ENCODE data around the gene CDK5RAP1. TPM values are rescaled to one million over a fixed set of nuclear protein-coding genes. Genes with fewer than 3 reads are reported as not detected.

CDK5RAP1 gene
- total RNA-seq, 1 experiment from 2014 or later = 49.9 TPM

DNA sequence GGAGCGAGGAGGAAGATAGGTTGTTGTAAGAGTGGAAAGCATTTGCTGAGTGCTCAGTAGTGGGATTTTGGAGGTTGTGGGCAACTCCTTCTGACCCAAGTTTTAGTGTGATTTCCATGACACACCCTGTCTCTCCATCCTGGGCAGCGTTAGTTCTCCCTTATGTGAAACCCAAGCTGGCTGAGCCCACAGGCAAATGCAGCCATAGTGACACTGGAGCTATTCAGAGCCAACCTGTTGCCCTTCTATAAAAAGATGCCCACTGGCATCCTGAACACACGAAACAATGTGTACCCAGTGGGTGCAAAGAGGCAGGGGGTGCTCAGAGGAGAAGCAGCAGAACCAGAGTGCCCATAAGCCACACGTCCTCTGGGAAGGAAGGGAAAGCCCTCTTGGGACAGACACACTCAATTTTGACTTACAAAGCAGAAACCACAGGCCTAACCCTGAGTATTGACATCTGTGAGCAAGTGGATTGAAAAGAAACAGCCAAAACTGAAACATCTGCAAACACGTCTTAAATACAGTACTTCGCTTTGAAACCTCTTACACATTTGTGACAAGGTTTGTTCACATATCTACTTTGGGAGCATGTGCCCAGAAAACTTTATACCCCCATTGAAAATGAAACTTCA, 63.7 kb downstream of the CDK5RAP1 start:
- DNase-seq = no peak
- H3K27me3 ChIP-seq (ENCODE audit: control insufficient read depth, insufficient read depth, low read length) = no peaks in the 10 kb centered on the region
- no peaks in the 10 kb centered on the region for H3K36me3 ChIP-seq (replicated peaks; ENCODE audit: control insufficient read depth, insufficient read depth, low read length)
- no peak overlapping the region for H3K4me3 ChIP-seq (ENCODE audit: insufficient read depth, low read depth, low read length)

DNA sequence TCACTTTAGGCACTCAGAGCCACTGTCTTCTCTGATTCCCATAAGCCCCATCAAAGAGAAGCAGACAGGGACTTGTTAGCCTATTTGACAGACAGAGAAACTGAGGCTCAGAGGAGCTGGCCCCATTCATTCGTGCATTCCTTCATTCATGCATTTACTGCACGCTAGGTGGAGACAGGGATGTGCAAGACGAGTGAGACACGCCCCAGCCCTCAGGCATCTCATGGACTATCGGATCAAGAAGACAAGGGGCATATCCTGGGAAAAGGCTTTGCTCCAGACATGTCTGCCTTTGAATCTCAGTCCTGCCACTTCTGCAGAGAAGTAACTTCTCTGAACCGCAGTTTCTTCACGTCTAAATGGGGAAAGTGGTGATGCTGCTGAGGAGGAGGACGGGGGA, 64.2 kb downstream of the CDK5RAP1 start:
- no peak overlapping the region for H3K4me3 ChIP-seq (ENCODE audit: insufficient read depth, low read depth, low read length)
- H3K36me3 ChIP-seq (replicated peaks; ENCODE audit: control insufficient read depth, insufficient read depth, low read length) = no peaks in the 10 kb centered on the region
- no peaks in the 10 kb centered on the region for H3K27me3 ChIP-seq (ENCODE audit: control insufficient read depth, insufficient read depth, low read length)

DNA sequence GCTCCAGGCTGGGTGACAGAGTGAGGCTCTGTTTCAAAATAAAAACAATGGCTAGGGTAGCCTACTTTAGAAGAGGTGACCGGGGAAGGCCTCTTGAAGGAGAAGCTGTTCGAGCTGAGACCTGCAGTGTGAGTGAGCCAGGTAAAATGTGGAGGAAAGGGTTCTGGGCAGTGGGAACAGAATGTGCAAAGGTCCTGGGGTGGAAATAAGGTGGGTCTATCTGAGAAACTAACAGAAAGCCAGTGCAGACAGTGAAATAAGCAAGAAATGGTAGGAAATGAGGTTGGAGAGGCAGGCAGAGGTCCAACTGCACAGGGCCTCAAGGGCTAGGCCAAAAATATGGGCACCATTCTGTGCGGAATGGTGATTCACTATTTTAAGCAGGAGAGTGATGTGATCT, 64.9 kb downstream of the CDK5RAP1 start:
- no peak for DNase-seq
- Histone ChIP-seq H3K4me3 (ENCODE audit: insufficient read depth, low read depth, low read length) (no peak overlapping the region), H3K27me3 (ENCODE audit: control insufficient read depth, insufficient read depth, low read length) (no peaks in the 10 kb centered on the region), H3K36me3 (replicated peaks; ENCODE audit: control insufficient read depth, insufficient read depth, low read length) (no peaks in the 10 kb centered on the region)

More for the DNA sequence above, 64.2 kb downstream of the CDK5RAP1 start:
- DNase-seq = no peak

DNA sequence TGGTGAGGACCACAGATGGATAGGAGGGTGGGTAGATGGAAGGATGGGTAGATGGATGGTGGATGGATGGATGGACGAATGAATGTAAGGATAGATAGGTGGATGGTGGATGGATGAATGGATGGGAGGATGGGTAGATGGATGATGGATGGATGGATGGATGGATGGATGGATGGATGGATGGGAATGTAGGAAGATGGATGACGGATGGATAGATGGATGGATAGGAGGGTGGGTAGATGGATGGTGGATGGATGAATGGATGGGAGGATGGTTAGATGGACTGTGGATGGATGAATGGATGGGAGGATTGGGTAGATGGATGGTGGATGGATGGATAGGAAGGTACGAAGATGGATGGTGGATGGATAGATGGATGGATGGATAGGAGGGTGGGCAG, 67.2 kb downstream of the CDK5RAP1 start:
- H3K27me3 ChIP-seq (ENCODE audit: control insufficient read depth, insufficient read depth, low read length) = no peaks in the 10 kb centered on the region
- H3K36me3 ChIP-seq (replicated peaks; ENCODE audit: control insufficient read depth, insufficient read depth, low read length) = no peaks in the 10 kb centered on the region
- DNase-seq = no peak
- no peak overlapping the region for H3K4me3 ChIP-seq (ENCODE audit: insufficient read depth, low read depth, low read length)

- Histone ChIP-seq H3K36me3 (replicated peaks; ENCODE audit: control insufficient read depth, insufficient read depth, low read length) (no peaks in the 10 kb centered on the region), H3K27me3 (ENCODE audit: control insufficient read depth, insufficient read depth, low read length) (no peaks in the 10 kb centered on the region), H3K4me3 (ENCODE audit: insufficient read depth, low read depth, low read length) (no peak overlapping the region)
- no peak for DNase-seq
Observed at GRCh38 chr20:33333616-33334015, 67.7 kb downstream of the CDK5RAP1 start.

DNA sequence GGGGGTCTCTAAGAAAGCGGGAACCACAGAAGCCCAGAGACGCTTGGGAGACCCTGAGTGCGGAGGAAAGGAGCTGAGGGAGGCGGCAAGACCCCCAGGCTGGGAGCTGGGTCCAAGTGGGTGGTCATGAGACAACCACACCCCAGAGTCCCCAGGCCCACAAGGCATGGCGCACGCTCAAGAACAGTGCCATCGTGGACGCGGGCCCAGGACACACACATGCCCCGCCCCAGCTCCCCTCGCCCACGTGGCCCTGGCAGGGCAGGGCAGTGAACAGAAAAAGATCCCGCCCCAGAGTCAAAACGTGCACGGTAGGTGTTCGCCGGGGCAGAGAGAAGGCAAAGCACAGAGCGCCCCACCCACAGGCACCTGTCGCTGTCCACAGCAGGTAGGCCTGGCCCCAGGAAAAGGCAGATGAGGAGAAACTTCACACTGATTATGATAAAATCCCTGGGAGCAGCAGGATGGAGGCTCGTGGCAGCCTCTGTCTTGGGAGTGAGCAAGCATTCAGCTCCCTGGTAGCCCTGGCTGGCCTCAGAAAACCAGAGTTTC, 68.3 kb downstream of the CDK5RAP1 start:
- no peak overlapping the region for H3K4me3 ChIP-seq (ENCODE audit: insufficient read depth, low read depth, low read length)
- H3K27me3 ChIP-seq (ENCODE audit: control insufficient read depth, insufficient read depth, low read length) = no peaks in the 10 kb centered on the region
- no peak for DNase-seq
- no peaks in the 10 kb centered on the region for H3K36me3 ChIP-seq (replicated peaks; ENCODE audit: control insufficient read depth, insufficient read depth, low read length)

- H3K36me3 ChIP-seq (replicated peaks; ENCODE audit: control insufficient read depth, insufficient read depth, low read length) = no peaks in the 10 kb centered on the region
- no peaks in the 10 kb centered on the region for H3K27me3 ChIP-seq (ENCODE audit: control insufficient read depth, insufficient read depth, low read length)
- no peak overlapping the region for H3K4me3 ChIP-seq (ENCODE audit: insufficient read depth, low read depth, low read length)
- no peak for DNase-seq
Observed at GRCh38 chr20:33328157-33329137, 72.9 kb downstream of the CDK5RAP1 start.

DNA sequence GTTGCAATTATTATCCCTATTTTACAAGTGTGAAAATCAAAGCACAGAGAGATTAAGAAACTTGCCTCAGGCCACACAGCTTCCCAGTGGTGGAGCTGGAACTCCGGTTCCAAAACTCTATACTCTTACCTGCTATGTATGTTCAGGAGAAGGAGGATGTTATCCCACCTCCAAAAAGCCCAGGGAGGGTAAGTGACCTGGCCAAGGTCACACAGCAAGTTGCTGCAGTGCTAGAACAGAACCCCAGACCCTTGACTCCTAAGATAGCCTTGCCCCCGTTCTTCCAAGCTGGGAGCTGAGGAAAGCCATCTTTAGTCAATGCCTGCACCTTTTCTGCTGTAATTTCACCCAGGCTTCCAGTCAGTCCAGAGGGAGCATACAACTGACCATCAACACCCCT, 76.0 kb downstream of the CDK5RAP1 start:
- H3K4me3 ChIP-seq (ENCODE audit: insufficient read depth, low read depth, low read length) = no peak overlapping the region
- H3K36me3 ChIP-seq (replicated peaks; ENCODE audit: control insufficient read depth, insufficient read depth, low read length) = no peaks in the 10 kb centered on the region
- no peaks in the 10 kb centered on the region for H3K27me3 ChIP-seq (ENCODE audit: control insufficient read depth, insufficient read depth, low read length)
- DNase-seq = no peak

DNA sequence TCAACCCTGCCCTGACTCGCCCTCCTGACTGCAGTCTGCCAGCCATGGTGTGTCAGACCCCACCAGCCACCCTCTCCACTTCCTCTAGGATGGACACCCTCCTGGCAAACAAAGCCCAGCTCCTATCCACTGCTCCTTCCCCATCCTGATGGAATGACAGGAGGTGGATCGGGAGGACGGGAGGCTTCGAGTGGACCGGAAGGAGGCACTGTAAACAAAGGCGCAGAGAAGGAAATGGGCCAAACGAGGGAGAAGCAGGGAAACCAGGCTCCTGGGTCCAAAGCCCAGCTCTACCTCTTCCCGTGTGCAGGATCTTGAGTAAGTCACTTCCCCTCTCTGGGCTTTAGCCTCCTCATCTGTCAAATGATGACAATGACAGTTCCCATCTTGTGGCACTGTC, 78.1 kb downstream of the CDK5RAP1 start:
- Histone ChIP-seq H3K4me3 (ENCODE audit: insufficient read depth, low read depth, low read length) (no peak overlapping the region), H3K36me3 (replicated peaks; ENCODE audit: control insufficient read depth, insufficient read depth, low read length) (no peaks in the 10 kb centered on the region), H3K27me3 (ENCODE audit: control insufficient read depth, insufficient read depth, low read length) (no peaks in the 10 kb centered on the region)
- DNase-seq = no peak

GRCh38 chr20:33322456-33322855, 78.9 kb downstream of the CDK5RAP1 start:
- Histone ChIP-seq H3K27me3 (ENCODE audit: control insufficient read depth, insufficient read depth, low read length) (no peaks in the 10 kb centered on the region), H3K4me3 (ENCODE audit: insufficient read depth, low read depth, low read length) (no peak overlapping the region), H3K36me3 (replicated peaks; ENCODE audit: control insufficient read depth, insufficient read depth, low read length) (no peaks in the 10 kb centered on the region)
- DNase-seq = no peak

GRCh38 chr20:33320006-33320405, 81.3 kb downstream of the CDK5RAP1 start:
- Histone ChIP-seq H3K36me3 (replicated peaks; ENCODE audit: control insufficient read depth, insufficient read depth, low read length) (no peaks in the 10 kb centered on the region), H3K27me3 (ENCODE audit: control insufficient read depth, insufficient read depth, low read length) (no peaks in the 10 kb centered on the region), H3K4me3 (ENCODE audit: insufficient read depth, low read depth, low read length) (no peak overlapping the region)
- DNase-seq = no peak

DNA sequence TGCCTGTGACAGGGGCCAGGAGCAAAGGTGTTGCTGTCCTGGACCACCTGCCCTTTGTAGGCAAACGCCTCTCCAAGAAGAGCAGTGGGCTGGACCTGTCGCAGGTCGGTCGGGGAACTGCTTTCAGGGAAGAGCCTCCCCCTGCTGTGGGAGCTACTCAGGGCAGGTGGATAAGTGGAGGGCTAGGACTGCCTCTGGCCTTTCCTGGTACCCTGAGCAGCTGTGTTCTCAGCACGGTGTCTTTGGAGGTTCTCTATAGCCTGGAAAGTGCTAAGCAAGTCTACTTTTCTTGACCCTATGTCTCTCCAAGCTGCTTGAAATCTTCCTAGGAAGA, 83.3 kb downstream of the CDK5RAP1 start:
- peak; percentile 77 for DNase-seq
- H3K4me3 ChIP-seq (ENCODE audit: insufficient read depth, low read depth, low read length) = no peak overlapping the region
- H3K36me3 ChIP-seq (replicated peaks; ENCODE audit: control insufficient read depth, insufficient read depth, low read length) = no peaks in the 10 kb centered on the region
- no peaks in the 10 kb centered on the region for H3K27me3 ChIP-seq (ENCODE audit: control insufficient read depth, insufficient read depth, low read length)

DNA sequence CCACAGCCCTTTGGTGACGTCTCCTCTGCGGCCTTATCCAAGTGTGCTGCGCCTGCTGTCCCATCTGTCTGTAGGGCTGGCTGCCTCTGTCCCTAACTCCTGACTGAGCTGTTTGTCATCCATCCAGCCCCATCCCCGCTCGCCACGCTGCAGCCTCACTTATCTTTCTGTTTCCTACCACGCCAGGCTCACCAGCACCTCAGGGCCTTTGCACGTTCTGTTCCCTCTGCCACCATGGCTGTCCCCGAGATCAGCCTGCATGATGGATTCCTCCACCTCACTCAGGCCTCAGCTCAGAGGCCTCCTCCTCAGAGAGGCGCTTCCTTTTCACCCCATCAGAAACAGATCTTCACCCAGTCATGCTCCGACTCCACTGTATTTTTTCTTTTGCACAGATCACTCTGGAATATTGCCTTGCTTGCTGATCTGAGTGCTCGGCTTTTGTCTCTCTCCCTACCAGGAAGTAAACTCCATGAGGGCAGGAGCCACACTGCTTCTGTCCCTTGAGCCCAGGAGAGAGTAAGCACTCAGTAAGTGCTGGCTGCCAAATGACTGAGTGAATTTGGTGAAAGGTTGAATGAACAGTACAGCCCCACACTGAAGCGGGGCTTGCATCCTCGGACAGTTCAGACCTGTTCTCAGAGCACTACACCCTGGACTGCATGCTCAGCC, 83.8 kb downstream of the CDK5RAP1 start:
- no peaks in the 10 kb centered on the region for H3K36me3 ChIP-seq (replicated peaks; ENCODE audit: control insufficient read depth, insufficient read depth, low read length)
- no peak overlapping the region for H3K4me3 ChIP-seq (ENCODE audit: insufficient read depth, low read depth, low read length)
- no peak for DNase-seq
- H3K27me3 ChIP-seq (ENCODE audit: control insufficient read depth, insufficient read depth, low read length) = no peaks in the 10 kb centered on the region

DNA sequence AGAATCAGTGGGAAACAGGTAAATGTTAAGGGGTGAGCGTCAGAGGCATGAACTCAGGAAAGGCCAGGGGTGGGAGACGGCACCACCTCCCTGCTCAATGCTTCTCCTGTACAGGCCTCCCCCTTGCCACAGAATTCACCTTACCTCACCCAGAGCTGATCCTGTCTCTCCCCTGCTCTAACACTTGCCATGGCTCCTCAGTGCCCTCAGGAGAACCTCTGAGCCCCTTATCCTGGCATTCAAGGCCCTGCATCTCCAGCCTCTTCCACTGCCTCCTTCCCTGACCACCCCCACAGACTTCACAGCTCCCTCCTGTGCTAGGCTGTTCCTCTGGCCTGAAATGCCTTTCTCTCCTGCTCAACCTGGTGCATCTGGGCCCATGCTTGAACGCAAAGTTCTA, 84.4 kb downstream of the CDK5RAP1 start:
- H3K4me3 ChIP-seq (ENCODE audit: insufficient read depth, low read depth, low read length) = no peak overlapping the region
- no peaks in the 10 kb centered on the region for H3K36me3 ChIP-seq (replicated peaks; ENCODE audit: control insufficient read depth, insufficient read depth, low read length)
- no peaks in the 10 kb centered on the region for H3K27me3 ChIP-seq (ENCODE audit: control insufficient read depth, insufficient read depth, low read length)
- DNase-seq = no peak
